SK-N-SH treated with all-trans-retinoic acid at 6 μM for 48 hours (cell line): ENCODE data around the gene COMMD4.

ENCODE experiments used
- ARNTL ChIP-seq: fragments of 450-650 bp; formaldehyde crosslinking; IDR thresholded peaks from 2 replicates; pipeline ENCODE4 v1.5.0; 2020; ENCODE audit warnings: low read depth, mild to moderate bottlenecking, moderate library complexity, borderline replicate concordance
- BACH2 ChIP-seq: fragments of 250-450 bp; sonication (Bioruptor Pico); IDR thresholded peaks from 2 replicates; pipeline ENCODE4 v1.9.0; 2021; ENCODE audit warnings: mild to moderate bottlenecking, borderline replicate concordance
- CSDC2 ChIP-seq: fragments of 250-450 bp; sonication (Bioruptor Pico); IDR thresholded peaks from 2 replicates; pipeline ENCODE4 v1.5.0; 2020; ENCODE audit warnings: mild to moderate bottlenecking, moderate library complexity
- CSRNP3 ChIP-seq: fragments of 250-450 bp; sonication (Bioruptor Pico); IDR thresholded peaks from 2 replicates; pipeline ENCODE4 v1.5.1; 2021; ENCODE audit warnings: mild to moderate bottlenecking, moderate library complexity
- GLIS3 ChIP-seq: fragments of 250-450 bp; sonication (Bioruptor Pico); IDR thresholded peaks from 2 replicates; pipeline ENCODE4 v1.5.0; 2020; ENCODE audit warnings: mild to moderate bottlenecking, moderate library complexity
- PATZ1 ChIP-seq: fragments of 250-450 bp; sonication (Bioruptor Pico); IDR thresholded peaks from 2 replicates; pipeline ENCODE4 v1.8.0; 2020; ENCODE audit warnings: mild to moderate bottlenecking, moderate library complexity, borderline replicate concordance
- PPARA ChIP-seq: fragments of 250-450 bp; sonication (Bioruptor Pico); IDR thresholded peaks from 2 replicates; pipeline ENCODE4 v1.5.0; 2020; ENCODE audit warnings: mild to moderate bottlenecking, borderline replicate concordance
- RARB ChIP-seq: fragments of 250-450 bp; sonication (Bioruptor Pico); IDR thresholded peaks from 2 replicates; pipeline ENCODE4 v1.8.0; 2021; ENCODE audit warnings: mild to moderate bottlenecking, moderate library complexity
- SNAI2 ChIP-seq: fragments of 250-450 bp; sonication (Bioruptor Pico); IDR thresholded peaks from 2 replicates; pipeline ENCODE4 v1.5.0; 2020; ENCODE audit warnings: mild to moderate bottlenecking, moderate library complexity
- TCF4 ChIP-seq: fragments of 250-450 bp; sonication (Bioruptor Pico); IDR thresholded peaks from 2 replicates; pipeline ENCODE4 v1.8.0; 2021; ENCODE audit warnings: mild to moderate bottlenecking, moderate library complexity, borderline replicate concordance
- TOX ChIP-seq: fragments of 250-450 bp; sonication (Bioruptor Pico); IDR thresholded peaks from 2 replicates; pipeline ENCODE4 v1.8.0; 2021; ENCODE audit warnings: mild to moderate bottlenecking, moderate library complexity, borderline replicate concordance
- TSHZ2 ChIP-seq: fragments of 250-450 bp; sonication (Bioruptor Pico); IDR thresholded peaks from 2 replicates; pipeline ENCODE4 v1.5.0; 2020; ENCODE audit warnings: mild to moderate bottlenecking, moderate library complexity
- ZFP30 ChIP-seq: fragments of 450-650 bp; formaldehyde crosslinking; IDR thresholded peaks from 2 replicates; pipeline ENCODE4 v1.5.0; 2022; ENCODE audit warnings: mild to moderate bottlenecking, moderate library complexity
- ZNF565 ChIP-seq: fragments of 450-650 bp; formaldehyde crosslinking; conservative IDR thresholded peaks from 2 replicates; pipeline ENCODE4 v1.5.0; 2020; ENCODE audit warnings: low read depth, mild to moderate bottlenecking, moderate library complexity

- no peak for TF ChIP-seq CSDC2 (CRISPR knock-in tag)
- no peak for TF ChIP-seq BACH2 (CRISPR knock-in tag)
- no peak for TF ChIP-seq CSRNP3
- TF ChIP-seq TOX (CRISPR knock-in tag), result no peak
- TF ChIP-seq ZNF565 (CRISPR knock-in tag), result no peak
- TF ChIP-seq ZFP30 (CRISPR knock-in tag), result no peak
- TF ChIP-seq ARNTL (CRISPR knock-in tag), result no peak
- no peak for TF ChIP-seq RARB (CRISPR knock-in tag)
- no peak for TF ChIP-seq TSHZ2
- TF ChIP-seq PPARA, result no peak
- TF ChIP-seq GLIS3, result no peak
- no peak for TF ChIP-seq PATZ1 (CRISPR knock-in tag)
- TF ChIP-seq SNAI2 (CRISPR knock-in tag), result no peak
- no peak for TF ChIP-seq TCF4
Observed at GRCh38 chr15:75363786-75364185, 27.9 kb downstream of the COMMD4 start.
